Measurements from ENCODE around the gene GPR156.

- TF ChIP-seq CTCF (IDR thresholded peaks at IDR 0.05) (no peak), POLR2A (IDR thresholded peaks at IDR 0.05) (no peak)
Observed at GRCh38 chr3:120177151-120177550, 107.9 kb downstream of the GPR156 start.

Measured in Peyer's patch (tissue), 4 donors.